DOHH2 (cell line): ENCODE measurements around the gene CAMTA1.

Source experiments
- H3F3A ChIP-seq: fragments of 200-600 bp; sonication (generic), shearing (Covaris generic); 2 replicates; pipeline ENCODE4 v1.6.0; 2016; ENCODE audit warnings: antibody characterized with exemption, mild to moderate bottlenecking; ENCODE audit not compliant: control insufficient read depth, insufficient read depth
- H3K27ac ChIP-seq: fragments of 200-600 bp; sonication (generic); 2 replicates; pipeline ENCODE4 v1.5.1; 2014; ENCODE audit warnings: low read depth, mild to moderate bottlenecking, low read length, moderate library complexity
- H3K27me3 ChIP-seq: fragments of 200-600 bp; sonication (generic); 2 replicates; pipeline ENCODE4 v1.6.1; 2014; ENCODE audit warnings: mild to moderate bottlenecking, low read length, mixed read lengths; ENCODE audit not compliant: control insufficient read depth
- H3K36me3 ChIP-seq: fragments of 200-600 bp; sonication (generic); 2 replicates; pipeline ENCODE4 v1.6.1; 2014; ENCODE audit warnings: mild to moderate bottlenecking, low read length, moderate library complexity, mixed read lengths; ENCODE audit not compliant: control insufficient read depth
- H3K4me1 ChIP-seq: fragments of 200-600 bp; sonication (generic); 2 replicates; pipeline ENCODE4 v1.6.1; 2014; ENCODE audit warnings: mild to moderate bottlenecking, low read length, mixed read lengths; ENCODE audit not compliant: control insufficient read depth
- H3K4me2 ChIP-seq: fragments of 200-600 bp; sonication (generic); 2 replicates; pipeline ENCODE4 v1.6.0; 2014; ENCODE audit warnings: mild to moderate bottlenecking, low read length, moderate library complexity
- H3K4me3 ChIP-seq: fragments of 200-600 bp; sonication (generic); 2 replicates; pipeline ENCODE4 v1.5.1; 2014; ENCODE audit warnings: mild to moderate bottlenecking, low read length, mixed read lengths
- H3K79me2 ChIP-seq: fragments of 200-600 bp; sonication (generic); 2 replicates; pipeline ENCODE4 v1.6.1; 2014; ENCODE audit warnings: mild to moderate bottlenecking, low read length, mixed read lengths; ENCODE audit not compliant: control insufficient read depth
- H3K9me2 ChIP-seq: fragments of 200-600 bp; sonication (generic); replicated peaks from 2 replicates; pipeline ENCODE4 v1.6.1; 2014; ENCODE audit warnings: mild to moderate bottlenecking, low read length, mixed read lengths; ENCODE audit not compliant: control insufficient read depth
- H3K9me3 ChIP-seq: fragments of 200-600 bp; sonication (generic); 2 replicates; pipeline ENCODE4 v1.6.1; 2014; ENCODE audit warnings: antibody characterized with exemption, low read length, mixed read lengths; ENCODE audit not compliant: control insufficient read depth, insufficient read depth
- H4K20me1 ChIP-seq: fragments of 200-600 bp; sonication (generic); 2 replicates; pipeline ENCODE4 v1.6.0; 2014; ENCODE audit warnings: low read depth, mild to moderate bottlenecking, antibody characterized with exemption, low read length, moderate library complexity; ENCODE audit not compliant: control insufficient read depth, insufficient read depth
- CTCF ChIP-seq: fragments of 200-600 bp; sonication (generic); IDR thresholded peaks from one replicate; pipeline ENCODE4 v1.5.1; 2014; ENCODE audit warnings: antibody characterized with exemption, mild to moderate bottlenecking, low read depth, low read length; ENCODE audit not compliant: poor library complexity, severe bottlenecking
- EZH2phosphoT487 ChIP-seq: fragments of 200-600 bp; sonication (generic); IDR thresholded peaks from 2 replicates; pipeline ENCODE4 v1.6.1; 2017; ENCODE audit warnings: borderline replicate concordance, mild to moderate bottlenecking, antibody characterized with exemption, low read length, moderate library complexity, mixed read lengths

CAMTA1 gene

GRCh38 chr1:7019510-7019909 lies 234.3 kb downstream of the CAMTA1 start:
- H3K9me3 ChIP-seq: no peaks in the 10 kb centered on the region
- H3K4me1 ChIP-seq: no peaks in the 10 kb centered on the region
- H3K79me2 ChIP-seq: no peaks in the 10 kb centered on the region
- no peak overlapping the region for H3K27ac ChIP-seq
- peaks cover 16% of the 10 kb centered on the region; the same call in 1 of the 2 replicates for H3K27me3 ChIP-seq
- no peak for TF ChIP-seq CTCF
- no peak for TF ChIP-seq EZH2phosphoT487
- H3K4me2 ChIP-seq: no peak overlapping the region
- no peak overlapping the region for H3K4me3 ChIP-seq
- no peaks in the 10 kb centered on the region for H3K9me2 ChIP-seq
- no peaks in the 10 kb centered on the region for H3K36me3 ChIP-seq
- H4K20me1 ChIP-seq: no peaks in the 10 kb centered on the region
- no peaks in the 10 kb centered on the region for H3F3A ChIP-seq

DNA sequence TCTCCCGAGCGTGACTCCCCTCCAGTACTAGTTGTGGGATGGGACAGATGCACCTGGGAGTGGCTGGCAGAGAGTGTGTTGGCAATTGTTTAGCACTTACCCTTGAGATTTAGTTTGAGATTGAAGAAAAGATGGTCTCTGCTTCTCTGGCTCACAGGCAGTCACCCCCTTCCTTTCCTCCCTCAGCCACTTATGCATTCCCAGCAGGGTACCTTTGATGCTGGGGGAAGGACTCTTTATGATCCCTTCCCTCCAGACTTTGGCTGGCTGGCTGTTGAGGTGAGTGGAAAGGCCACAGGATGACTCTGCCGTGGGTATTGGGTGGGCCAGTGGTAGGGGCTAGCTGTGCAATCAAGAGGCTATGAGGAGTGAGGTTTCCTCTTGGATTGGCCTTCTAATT lies 236.8 kb downstream of the CAMTA1 start:
- no peak overlapping the region for H3K4me3 ChIP-seq
- H3K4me2 ChIP-seq: no peak overlapping the region
- no peaks in the 10 kb centered on the region for H3K36me3 ChIP-seq
- no peaks in the 10 kb centered on the region for H3K9me2 ChIP-seq
- TF ChIP-seq EZH2phosphoT487 (no peak), CTCF (no peak)
- no peaks in the 10 kb centered on the region for H3K9me3 ChIP-seq
- H4K20me1 ChIP-seq: no peaks in the 10 kb centered on the region
- no peak overlapping the region for H3K27ac ChIP-seq
- H3K27me3 ChIP-seq: peaks cover 16% of the 10 kb centered on the region; the same call in 1 of the 2 replicates
- no peaks in the 10 kb centered on the region for H3K4me1 ChIP-seq
- H3F3A ChIP-seq: no peaks in the 10 kb centered on the region
- no peaks in the 10 kb centered on the region for H3K79me2 ChIP-seq

GRCh38 chr1:7025013-7025412 lies 239.8 kb downstream of the CAMTA1 start:
- no peak overlapping the region for H3K27ac ChIP-seq
- no peaks in the 10 kb centered on the region for H3K9me3 ChIP-seq
- H3F3A ChIP-seq: no peaks in the 10 kb centered on the region
- peaks cover 13% of the 10 kb centered on the region; the same call in 1 of the 2 replicates for H3K27me3 ChIP-seq
- H3K9me2 ChIP-seq: no peaks in the 10 kb centered on the region
- no peaks in the 10 kb centered on the region for H3K36me3 ChIP-seq
- TF ChIP-seq EZH2phosphoT487 (no peak), CTCF (no peak)
- no peak overlapping the region for H3K4me3 ChIP-seq
- no peaks in the 10 kb centered on the region for H3K79me2 ChIP-seq
- no peaks in the 10 kb centered on the region for H3K4me1 ChIP-seq
- H3K4me2 ChIP-seq: no peak overlapping the region
- H4K20me1 ChIP-seq: no peaks in the 10 kb centered on the region
